Osteocyte (in vitro differentiated cells): ENCODE measurements around the gene PKNOX2. TPM values are rescaled to one million over a fixed set of nuclear protein-coding genes. Genes with fewer than 3 reads are reported as not detected.

Source experiments
- DNase-seq: peaks from one replicate; pipeline ENCODE4 v3.0.0; 2021; ENCODE audit warnings: mixed read lengths; ENCODE audit not compliant: unreplicated experiment; ENCODE audit errors: extremely low spot score
- H3K27ac Mint-ChIP-seq: one replicate; pipeline ENCODE4 v1.8.0; 2021; ENCODE audit warnings: mild to moderate bottlenecking, mixed read lengths; ENCODE audit not compliant: unreplicated experiment
- H3K27me3 Mint-ChIP-seq: one replicate; pipeline ENCODE4 v1.8.0; 2021; ENCODE audit warnings: mixed read lengths; ENCODE audit not compliant: unreplicated experiment
- H3K36me3 Mint-ChIP-seq: one replicate; pipeline ENCODE4 v1.8.0; 2021; ENCODE audit warnings: mixed read lengths; ENCODE audit not compliant: unreplicated experiment
- H3K4me1 Mint-ChIP-seq: one replicate; pipeline ENCODE4 v1.8.0; 2021; ENCODE audit warnings: mixed read lengths; ENCODE audit not compliant: unreplicated experiment
- H3K4me3 Mint-ChIP-seq: one replicate; pipeline ENCODE4 v1.8.0; 2021; ENCODE audit warnings: mild to moderate bottlenecking, moderate library complexity, mixed read lengths; ENCODE audit not compliant: unreplicated experiment
- H3K9me3 Mint-ChIP-seq: one replicate; pipeline ENCODE4 v1.8.0; 2021; ENCODE audit warnings: mixed read lengths; ENCODE audit not compliant: unreplicated experiment
- total RNA-seq: library from RNA; stranded (reverse); gene quantifications from 2 replicates; pipeline ENCODE4 v1.2.1, GENCODE V29; 2021
- TF ChIP-seq, protein P1 (sequence below): fragments of 200-600 bp; sonication (generic); IDR thresholded peaks from 2 replicates; pipeline ENCODE4 v1.5.0; 2021; ENCODE audit warnings: antibody characterized with exemption, mild to moderate bottlenecking, moderate library complexity

The PKNOX2 gene
- total RNA-seq, 1 donor from 2014 or later: 89.3 TPM

DNA sequence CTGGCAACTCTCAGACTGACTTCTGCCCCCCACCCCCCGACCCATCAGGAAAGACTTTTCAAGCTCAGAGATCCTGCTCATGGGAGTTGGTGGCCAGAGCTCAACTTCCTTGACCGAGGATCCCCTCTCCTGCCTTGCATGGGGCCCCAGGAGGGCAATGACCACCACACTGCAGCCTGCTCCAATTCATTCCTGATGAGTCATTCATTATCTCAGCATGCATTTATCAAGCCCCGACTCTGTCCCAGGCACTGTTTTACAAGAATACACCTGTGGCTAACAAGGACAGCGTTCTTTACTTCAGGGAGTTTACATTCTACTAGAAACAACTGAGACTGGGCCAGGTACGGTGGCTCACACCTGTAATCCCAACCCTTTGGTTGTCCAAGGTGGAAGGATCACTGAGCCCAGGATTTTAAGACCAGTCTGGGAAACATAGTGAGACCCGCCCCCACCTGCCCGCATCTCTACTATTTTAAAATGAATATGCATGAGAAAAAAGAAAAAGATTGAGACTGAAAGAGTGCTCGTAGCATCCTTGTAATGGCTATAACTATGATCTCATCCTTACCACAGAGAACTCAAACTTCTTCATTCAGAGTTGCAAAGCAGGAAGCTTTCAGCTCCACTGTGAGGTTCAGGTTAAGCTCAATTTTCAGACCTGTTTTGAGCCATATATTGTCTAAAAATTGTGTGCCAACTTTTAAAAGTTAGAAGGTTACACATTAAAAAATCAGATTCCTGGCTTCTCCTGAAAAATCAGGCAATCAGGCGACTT is 271.1 kb downstream of the PKNOX2 start:
- H3K4me1 Mint-ChIP-seq: peaks cover 7% of the 10 kb centered on the region
- TF ChIP-seq, protein P1, sequence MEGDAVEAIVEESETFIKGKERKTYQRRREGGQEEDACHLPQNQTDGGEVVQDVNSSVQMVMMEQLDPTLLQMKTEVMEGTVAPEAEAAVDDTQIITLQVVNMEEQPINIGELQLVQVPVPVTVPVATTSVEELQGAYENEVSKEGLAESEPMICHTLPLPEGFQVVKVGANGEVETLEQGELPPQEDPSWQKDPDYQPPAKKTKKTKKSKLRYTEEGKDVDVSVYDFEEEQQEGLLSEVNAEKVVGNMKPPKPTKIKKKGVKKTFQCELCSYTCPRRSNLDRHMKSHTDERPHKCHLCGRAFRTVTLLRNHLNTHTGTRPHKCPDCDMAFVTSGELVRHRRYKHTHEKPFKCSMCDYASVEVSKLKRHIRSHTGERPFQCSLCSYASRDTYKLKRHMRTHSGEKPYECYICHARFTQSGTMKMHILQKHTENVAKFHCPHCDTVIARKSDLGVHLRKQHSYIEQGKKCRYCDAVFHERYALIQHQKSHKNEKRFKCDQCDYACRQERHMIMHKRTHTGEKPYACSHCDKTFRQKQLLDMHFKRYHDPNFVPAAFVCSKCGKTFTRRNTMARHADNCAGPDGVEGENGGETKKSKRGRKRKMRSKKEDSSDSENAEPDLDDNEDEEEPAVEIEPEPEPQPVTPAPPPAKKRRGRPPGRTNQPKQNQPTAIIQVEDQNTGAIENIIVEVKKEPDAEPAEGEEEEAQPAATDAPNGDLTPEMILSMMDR: no peak
- peaks cover 22% of the 10 kb centered on the region for H3K36me3 Mint-ChIP-seq
- H3K4me3 Mint-ChIP-seq: no peak overlapping the region
- H3K27ac Mint-ChIP-seq: no peak overlapping the region
- no peaks in the 10 kb centered on the region for H3K27me3 Mint-ChIP-seq
- H3K9me3 Mint-ChIP-seq: no peaks in the 10 kb centered on the region
- DNase-seq: no peak

DNA sequence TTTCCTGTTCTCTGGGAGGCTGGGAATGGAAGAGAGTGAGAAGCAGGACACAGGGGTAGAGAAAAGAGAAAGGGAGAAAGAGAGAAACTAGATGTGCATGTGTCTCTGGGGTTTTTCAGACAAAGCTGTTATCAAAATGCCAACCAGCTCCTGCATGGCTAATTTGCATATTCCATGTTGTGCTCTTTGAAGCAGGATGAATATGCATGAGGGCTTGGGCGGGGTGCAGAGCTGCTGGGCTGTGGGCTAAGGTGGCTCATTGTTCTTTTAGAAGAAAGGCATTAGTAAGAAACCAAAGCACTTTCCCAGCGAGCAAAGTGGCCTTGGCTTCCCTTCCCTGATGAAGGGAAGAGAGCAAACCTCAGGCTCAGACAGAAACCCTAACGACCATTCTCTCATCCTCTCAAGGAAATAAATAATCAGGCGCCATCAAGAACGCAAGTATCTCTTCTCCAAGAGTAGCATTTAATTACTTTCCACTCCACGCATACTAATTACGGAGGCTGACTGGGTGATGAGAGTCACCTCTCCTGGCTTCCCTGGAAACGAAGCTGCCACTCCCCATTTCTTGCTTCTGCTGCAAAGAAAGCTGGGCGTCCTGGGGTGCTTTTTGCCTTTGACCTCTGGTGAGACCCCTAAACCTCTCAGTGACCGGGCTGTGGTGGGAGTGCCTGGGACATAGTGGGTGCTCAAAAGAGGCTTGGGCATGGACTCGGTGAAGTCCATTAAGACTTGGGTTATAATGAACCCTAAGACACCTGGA is 277.3 kb downstream of the PKNOX2 start:
- no peaks in the 10 kb centered on the region for H3K36me3 Mint-ChIP-seq
- H3K9me3 Mint-ChIP-seq: no peaks in the 10 kb centered on the region
- no peaks in the 10 kb centered on the region for H3K27me3 Mint-ChIP-seq
- H3K4me1 Mint-ChIP-seq: peaks cover under 1% of the 10 kb centered on the region
- no peak overlapping the region for H3K4me3 Mint-ChIP-seq
- TF ChIP-seq, protein P1: no peak
- no peak for DNase-seq
- no peak overlapping the region for H3K27ac Mint-ChIP-seq

DNA sequence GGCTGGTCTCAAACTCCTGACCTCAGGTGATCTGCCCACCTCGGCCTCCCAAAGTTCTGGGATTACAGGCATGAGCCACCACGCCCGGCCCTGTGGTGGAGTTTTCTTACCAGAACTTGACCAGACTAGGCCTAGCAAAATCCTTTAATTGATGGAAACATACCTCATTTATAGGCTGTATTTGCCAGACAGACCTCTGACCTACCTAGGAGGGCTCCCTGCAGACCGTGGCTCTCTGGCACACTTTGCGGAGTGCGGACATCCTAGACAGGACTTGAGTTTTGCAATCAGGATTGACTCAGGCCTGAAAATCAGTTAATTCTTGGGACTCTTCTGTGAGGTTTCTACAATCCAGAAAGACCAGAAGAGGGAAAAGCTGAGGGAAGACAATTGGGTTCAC is 278.4 kb downstream of the PKNOX2 start:
- Mint-ChIP-seq H3K9me3 (no peaks in the 10 kb centered on the region), H3K4me1 (peaks cover 11% of the 10 kb centered on the region), H3K27me3 (no peaks in the 10 kb centered on the region), H3K36me3 (no peaks in the 10 kb centered on the region), H3K27ac (no peak overlapping the region), H3K4me3 (no peak overlapping the region)
- no peak for DNase-seq
- TF ChIP-seq, protein P1: no peak

- Mint-ChIP-seq H3K36me3 (no peaks in the 10 kb centered on the region), H3K27ac (no peak overlapping the region), H3K4me3 (no peak overlapping the region), H3K4me1 (peaks cover 19% of the 10 kb centered on the region), H3K9me3 (no peaks in the 10 kb centered on the region), H3K27me3 (no peaks in the 10 kb centered on the region)
- DNase-seq: no peak
- TF ChIP-seq, protein P1: no peak
Observed at GRCh38 chr11:125443767-125444311, 279.3 kb downstream of the PKNOX2 start.

GRCh38 chr11:125445731-125446130 is 281.2 kb downstream of the PKNOX2 start:
- Mint-ChIP-seq H3K27ac (no peak overlapping the region), H3K4me3 (no peak overlapping the region), H3K4me1 (peaks cover 21% of the 10 kb centered on the region), H3K36me3 (no peaks in the 10 kb centered on the region), H3K9me3 (no peaks in the 10 kb centered on the region), H3K27me3 (no peaks in the 10 kb centered on the region)
- DNase-seq: no peak
- TF ChIP-seq, protein P1: no peak
